Mesodermal cell (in vitro differentiated cells): ENCODE results near the gene TSBP1.
"Not testable (repeated sequence)": the region's sequence is repeated elsewhere in the genome, so short reads cannot be mapped to it uniquely, and the experiment has no call there.

ENCODE experiments used
- H3K27ac ChIP-seq: 2 replicates; pipeline ENCODE4 v1.7.0; 2013; ENCODE audit warnings: mild to moderate bottlenecking, low read depth, low read length, moderate library complexity; ENCODE audit not compliant: severe bottlenecking
- H3K36me3 ChIP-seq: 2 replicates; pipeline ENCODE4 v1.7.1; 2013; ENCODE audit warnings: mild to moderate bottlenecking, low read length, moderate library complexity; ENCODE audit not compliant: control insufficient read depth, insufficient read depth
- H3K4me1 ChIP-seq: one replicate; pipeline ENCODE4 v1.7.1; 2013; ENCODE audit warnings: mild to moderate bottlenecking, low read length; ENCODE audit not compliant: insufficient read depth, control insufficient read depth, poor library complexity, severe bottlenecking
- H3K4me3 ChIP-seq: 2 replicates; pipeline ENCODE4 v1.7.0; 2013; ENCODE audit warnings: low read length, control low read depth, mild to moderate bottlenecking; ENCODE audit not compliant: insufficient read depth, poor library complexity, severe bottlenecking; ENCODE audit errors: extremely low read depth
- H3K9me3 ChIP-seq: 2 replicates; pipeline ENCODE4 v1.7.1; 2013; ENCODE audit warnings: mild to moderate bottlenecking, low read length, moderate library complexity; ENCODE audit not compliant: control insufficient read depth
- WGBS, 2 experiments: methylation state at CpG; one replicate each; pipeline ENCODE4 v1.1.5; 2013; ENCODE audit warnings: missing lambda C conversion rate in 2 of 2; ENCODE audit not compliant: insufficient coverage in 2 of 2; 5-methylcytosine and 5-hydroxymethylcytosine counted together

TSBP1 gene

GRCh38 chr6:32375739-32376529 lies 4.2 kb upstream of the TSBP1 start:
- 77 to 97% methylated on average over 6 to 7 of the region's 7 CpGs for WGBS, 2 experiments
- Histone ChIP-seq H3K36me3 (no peaks in the 10 kb centered on the region), H3K9me3 (no peaks in the 10 kb centered on the region), H3K4me1 (peaks cover 4% of the 10 kb centered on the region), H3K4me3 (no peak overlapping the region), H3K27ac (no peak overlapping the region)

- no CpG with 5 or more reads among the region's 1 CpG for WGBS, 2 experiments
- H3K4me3 ChIP-seq, result no peak overlapping the region
- H3K4me1 ChIP-seq, result peaks cover 4% of the 10 kb centered on the region
- peak overlapping the region; percentile 34 for H3K27ac ChIP-seq
- H3K9me3 ChIP-seq, result no peaks in the 10 kb centered on the region
- H3K36me3 ChIP-seq, result no peaks in the 10 kb centered on the region
Observed at GRCh38 chr6:32371229-32371628, 474 bp downstream of the TSBP1 start.

DNA sequence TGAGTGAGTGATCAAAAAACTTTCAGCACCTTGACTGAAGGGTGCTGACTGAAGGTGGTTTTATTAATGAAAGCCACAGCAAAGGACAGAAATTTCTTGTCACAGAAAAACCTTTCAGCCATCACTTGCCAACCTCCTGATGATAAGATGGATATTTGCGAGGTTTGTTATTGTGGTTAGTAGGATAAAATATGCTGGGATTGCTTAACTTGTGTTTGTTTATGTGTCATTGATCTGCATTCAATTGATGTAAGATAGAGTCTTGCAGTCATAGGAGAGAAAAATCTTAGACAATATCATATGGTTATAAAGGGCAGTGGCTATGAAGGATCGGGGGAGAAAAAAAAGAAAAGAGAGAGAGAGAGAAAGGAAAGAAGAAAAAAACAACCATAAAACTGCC lies 1.2 kb downstream of the TSBP1 start:
- no peak overlapping the region for H3K4me3 ChIP-seq
- WGBS, 2 experiments, result 80% methylated on average over 1 of the region's 2 CpGs; no CpG with 5 or more reads in 1 of the 2 experiments

DNA sequence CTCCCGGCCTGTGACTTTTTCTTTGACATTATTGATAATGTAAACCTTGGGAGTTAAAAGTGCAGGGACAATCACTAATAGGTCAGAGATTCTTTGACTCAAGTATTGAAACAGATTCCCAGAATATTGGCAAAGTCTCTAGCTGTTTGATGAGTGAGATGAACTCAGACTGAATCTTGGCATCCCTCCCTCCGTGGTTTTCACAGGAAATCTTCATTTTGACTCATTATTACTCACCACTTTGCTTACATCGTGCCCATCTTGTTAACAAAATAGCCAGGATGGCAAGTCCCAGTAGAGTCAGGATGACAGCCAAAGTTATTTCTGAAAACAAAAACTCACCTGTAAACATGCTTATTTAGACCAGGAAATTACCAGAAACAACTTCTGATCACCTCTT lies 2.0 kb downstream of the TSBP1 start:
- no peak overlapping the region for H3K27ac ChIP-seq
- H3K4me3 ChIP-seq, result no peak overlapping the region
- WGBS, 2 experiments, result 60 to 71% methylated on average over 1 to 3 of the region's 3 CpGs
- H3K9me3 ChIP-seq, result no peaks in the 10 kb centered on the region
- no peaks in the 10 kb centered on the region for H3K36me3 ChIP-seq
- peaks cover 4% of the 10 kb centered on the region for H3K4me1 ChIP-seq

More for the DNA sequence above, 1.2 kb downstream of the TSBP1 start:
- Histone ChIP-seq H3K36me3 (no peaks in the 10 kb centered on the region), H3K4me1 (peaks cover 4% of the 10 kb centered on the region), H3K9me3 (no peaks in the 10 kb centered on the region), H3K27ac (no peak overlapping the region)

- Histone ChIP-seq H3K4me3 (no peak overlapping the region), H3K4me1 (peaks cover 4% of the 10 kb centered on the region), H3K36me3 (no peaks in the 10 kb centered on the region), H3K27ac (no peak overlapping the region), H3K9me3 (no peaks in the 10 kb centered on the region)
- WGBS, 2 experiments, result no CpG with 5 or more reads among the region's 3 CpGs
Observed at GRCh38 chr6:32367644-32368043, 4.1 kb downstream of the TSBP1 start.

DNA sequence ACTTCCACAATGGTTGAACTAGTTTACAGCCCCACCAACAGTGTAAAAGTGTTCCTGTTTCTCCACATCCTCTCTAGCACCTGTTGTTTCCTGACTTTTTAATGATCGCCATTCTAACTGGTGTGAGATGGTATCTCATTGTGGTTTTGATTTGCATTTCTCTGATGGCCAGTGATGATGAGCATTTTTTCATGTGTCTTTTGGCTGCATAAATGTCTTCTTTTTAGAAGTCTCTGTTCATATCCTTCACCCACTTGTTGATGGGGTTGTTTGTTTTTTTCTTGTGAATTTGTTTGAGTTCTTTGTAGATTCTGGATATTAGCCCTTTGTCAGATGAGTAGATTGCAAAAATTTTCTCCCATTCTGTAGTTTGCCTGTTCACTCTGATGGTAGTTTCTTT lies 12.5 kb downstream of the TSBP1 start:
- no CpG with 5 or more reads among the region's 1 CpG for WGBS, 2 experiments
- not testable (repeated sequence) for H3K27ac ChIP-seq, H3K4me1 ChIP-seq, H3K9me3 ChIP-seq, H3K4me3 ChIP-seq, H3K36me3 ChIP-seq

DNA sequence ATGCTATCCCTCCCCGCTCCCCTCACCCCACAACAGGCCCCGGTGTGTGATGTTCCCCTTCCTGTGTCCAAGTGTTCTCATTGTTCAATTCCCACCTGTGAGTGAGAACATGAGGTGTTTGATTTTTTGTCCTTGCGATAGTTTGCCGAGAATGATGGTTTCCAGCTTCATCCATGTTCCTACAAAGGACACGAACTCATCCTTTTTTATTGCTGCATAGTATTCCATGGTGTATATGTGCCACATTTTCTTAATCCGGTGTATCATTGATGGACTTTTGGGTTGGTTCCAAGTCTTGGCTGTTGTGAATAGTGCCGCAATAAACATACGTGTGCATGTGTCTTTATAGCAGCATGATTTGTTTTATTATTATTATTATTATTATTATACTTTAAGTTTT lies 13.2 kb downstream of the TSBP1 start:
- H3K9me3 ChIP-seq, H3K4me3 ChIP-seq, H3K4me1 ChIP-seq, H3K36me3 ChIP-seq, H3K27ac ChIP-seq: not testable (repeated sequence)
- WGBS, 2 experiments, result 100% methylated on average over 1 to 3 of the region's 8 CpGs

DNA sequence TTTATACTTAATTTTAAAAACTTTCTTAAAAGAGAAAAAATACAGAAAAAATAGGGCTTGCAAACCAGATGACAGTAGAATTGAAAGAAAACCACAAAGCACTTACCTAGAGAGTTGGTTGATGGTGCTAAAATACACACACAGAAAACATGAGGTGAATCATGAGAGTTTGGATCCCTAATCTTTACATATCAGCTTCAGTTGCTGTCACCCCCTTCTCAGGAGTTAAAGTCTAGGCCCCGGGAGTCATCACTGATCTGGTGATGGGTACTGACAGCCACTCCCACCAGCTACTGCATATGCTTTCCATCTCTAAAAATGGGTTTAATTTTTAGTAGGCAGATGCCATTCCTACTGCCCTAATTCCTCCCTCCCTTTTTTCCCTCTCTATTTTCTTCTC lies 16.7 kb downstream of the TSBP1 start:
- H3K9me3 ChIP-seq, result no peaks in the 10 kb centered on the region
- no CpG with 5 or more reads among the region's 1 CpG for WGBS, 2 experiments
- no peaks in the 10 kb centered on the region for H3K4me1 ChIP-seq
- H3K27ac ChIP-seq, result no peak overlapping the region
- H3K4me3 ChIP-seq, result no peak overlapping the region
- H3K36me3 ChIP-seq, result no peaks in the 10 kb centered on the region

- no peaks in the 10 kb centered on the region for H3K36me3 ChIP-seq
- no peaks in the 10 kb centered on the region for H3K4me1 ChIP-seq
- WGBS, 2 experiments, result 92 to 94% methylated on average over 2 of the region's 2 CpGs
- no peak overlapping the region for H3K27ac ChIP-seq
- H3K9me3 ChIP-seq, result no peaks in the 10 kb centered on the region
- no peak overlapping the region for H3K4me3 ChIP-seq
Observed at GRCh38 chr6:32353348-32353747, 18.4 kb downstream of the TSBP1 start.

- H3K4me3 ChIP-seq, result no peak overlapping the region
- H3K36me3 ChIP-seq, result no peaks in the 10 kb centered on the region
- no peaks in the 10 kb centered on the region for H3K4me1 ChIP-seq
- WGBS, 2 experiments, result no CpG with 5 or more reads among the region's 2 CpGs
- no peak overlapping the region for H3K27ac ChIP-seq
- no peaks in the 10 kb centered on the region for H3K9me3 ChIP-seq
Observed at GRCh38 chr6:32340242-32340641, 31.5 kb downstream of the TSBP1 start.

- H3K4me3 ChIP-seq, result no peak overlapping the region
- no peak overlapping the region for H3K27ac ChIP-seq
- H3K9me3 ChIP-seq, result no peaks in the 10 kb centered on the region
- 88 to 90% methylated on average over 4 of the region's 4 CpGs for WGBS, 2 experiments
- H3K36me3 ChIP-seq, result no peaks in the 10 kb centered on the region
- H3K4me1 ChIP-seq, result peaks cover 2% of the 10 kb centered on the region
Observed at GRCh38 chr6:32337186-32337805, 34.4 kb downstream of the TSBP1 start.
